Fibroblast of the aortic adventitia (primary cell): Measurements from ENCODE around the gene CFD. TPM values are rescaled to one million over a fixed set of nuclear protein-coding genes. Genes with fewer than 3 reads are reported as not detected.
"Not testable (repeated sequence)": the region's sequence is repeated elsewhere in the genome, so short reads cannot be mapped to it uniquely, and the experiment has no call there.

ENCODE experiments used
- DNase-seq: peaks from one replicate; pipeline ENCODE4 v3.0.0-alpha.2; 2010; ENCODE audit warnings: low read depth
- H3K4me3 ChIP-seq: 2 replicates; pipeline ENCODE4 v1.5.1; 2011; ENCODE audit warnings: low read depth, mild to moderate bottlenecking, control low read depth, low read length, moderate library complexity
- total RNA-seq: library from RNA; depleted of rRNA; stranded (reverse); fragments of >200 nt; gene quantifications from 2 replicates; pipeline ENCODE4 v1.2.3, GENCODE V29; 2012; ENCODE audit warnings: low replicate concordance
- TF ChIP-seq, protein P1 (sequence below): IDR thresholded peaks from 2 replicates; pipeline ENCODE4 v1.5.1; 2011; ENCODE audit warnings: mild to moderate bottlenecking, low read length, control low read depth, inconsistent platforms; ENCODE audit not compliant: insufficient read depth

The CFD gene
- total RNA-seq, 1 donor: 25.8 TPM

DNA sequence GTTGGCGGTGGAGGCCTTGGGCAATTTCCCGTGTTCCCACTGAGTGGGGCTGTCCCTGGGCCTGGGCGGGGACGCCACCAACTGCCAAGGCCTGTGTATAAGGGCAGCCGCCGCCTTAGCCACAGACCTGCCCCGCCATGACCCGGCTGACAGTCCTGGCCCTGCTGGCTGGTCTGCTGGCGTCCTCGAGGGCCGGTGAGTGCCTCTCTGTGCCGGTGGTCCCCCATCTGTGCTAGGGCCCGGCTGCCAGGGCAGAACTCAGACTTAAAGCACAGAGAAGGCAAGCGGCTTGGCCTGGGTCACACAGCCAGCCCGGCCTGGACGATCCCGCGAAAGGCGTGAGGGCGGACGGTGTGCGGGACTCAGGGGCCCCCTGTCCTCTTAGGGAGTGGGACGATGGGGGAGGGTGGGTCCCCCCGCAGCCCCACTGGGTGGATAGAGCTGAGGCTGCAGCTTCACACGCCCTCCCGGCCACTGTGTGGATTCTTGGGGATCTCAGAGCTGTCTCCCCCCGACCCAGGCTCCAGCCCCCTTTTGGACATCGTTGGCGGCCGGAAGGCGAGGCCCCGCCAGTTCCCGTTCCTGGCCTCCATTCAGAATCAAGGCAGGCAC lies 31.6 kb upstream of the CFD start, which contains the start of gene AZU1:
Gene AZU1, plus strand, starts transcription at position 128 of the 612 bp plus-strand sequence. Its CDS starts 10 bp downstream, at position 138.
- H3K4me3 ChIP-seq: no peak within 1 kb of the TSS
- TF ChIP-seq, protein P1, sequence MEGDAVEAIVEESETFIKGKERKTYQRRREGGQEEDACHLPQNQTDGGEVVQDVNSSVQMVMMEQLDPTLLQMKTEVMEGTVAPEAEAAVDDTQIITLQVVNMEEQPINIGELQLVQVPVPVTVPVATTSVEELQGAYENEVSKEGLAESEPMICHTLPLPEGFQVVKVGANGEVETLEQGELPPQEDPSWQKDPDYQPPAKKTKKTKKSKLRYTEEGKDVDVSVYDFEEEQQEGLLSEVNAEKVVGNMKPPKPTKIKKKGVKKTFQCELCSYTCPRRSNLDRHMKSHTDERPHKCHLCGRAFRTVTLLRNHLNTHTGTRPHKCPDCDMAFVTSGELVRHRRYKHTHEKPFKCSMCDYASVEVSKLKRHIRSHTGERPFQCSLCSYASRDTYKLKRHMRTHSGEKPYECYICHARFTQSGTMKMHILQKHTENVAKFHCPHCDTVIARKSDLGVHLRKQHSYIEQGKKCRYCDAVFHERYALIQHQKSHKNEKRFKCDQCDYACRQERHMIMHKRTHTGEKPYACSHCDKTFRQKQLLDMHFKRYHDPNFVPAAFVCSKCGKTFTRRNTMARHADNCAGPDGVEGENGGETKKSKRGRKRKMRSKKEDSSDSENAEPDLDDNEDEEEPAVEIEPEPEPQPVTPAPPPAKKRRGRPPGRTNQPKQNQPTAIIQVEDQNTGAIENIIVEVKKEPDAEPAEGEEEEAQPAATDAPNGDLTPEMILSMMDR: no peak
- DNase-seq: no peak

DNA sequence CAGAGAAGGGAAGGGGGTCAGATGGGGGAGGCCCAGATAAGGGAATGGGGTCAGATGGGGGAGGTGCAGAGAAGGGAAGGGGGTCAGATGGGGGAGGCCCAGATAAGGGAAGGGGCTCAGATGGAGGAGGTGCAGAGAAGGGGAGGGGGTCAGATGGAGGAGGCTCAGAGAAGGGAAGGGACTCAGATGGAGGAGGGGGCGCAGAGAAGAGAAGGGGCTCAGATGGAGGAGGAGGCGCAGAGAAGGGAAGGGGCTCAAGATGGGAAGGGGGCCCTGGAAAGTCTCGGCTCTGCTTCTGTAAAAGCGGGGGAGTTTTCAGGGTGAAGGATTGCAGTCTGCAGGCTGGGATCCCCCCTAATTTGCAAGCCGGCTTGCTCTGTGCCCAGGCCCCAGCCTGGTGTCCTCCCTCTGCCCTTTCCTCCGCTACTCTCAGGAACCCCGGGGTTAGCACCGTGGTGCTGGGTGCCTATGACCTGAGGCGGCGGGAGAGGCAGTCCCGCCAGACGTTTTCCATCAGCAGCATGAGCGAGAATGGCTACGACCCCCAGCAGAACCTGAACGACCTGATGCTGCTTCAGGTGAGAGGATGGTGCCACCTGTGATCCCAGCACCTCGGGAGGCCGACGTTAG lies 30.2 kb upstream of the CFD start:
- H3K4me3 ChIP-seq: no peak overlapping the region
- TF ChIP-seq, protein P1: no peak

GRCh38 chr19:831407-832369 lies 27.8 kb upstream of the CFD start:
- DNase-seq: no peak
- H3K4me3 ChIP-seq: no peak overlapping the region
- TF ChIP-seq, protein P1: no peak

More for the DNA sequence above, 30.2 kb upstream of the CFD start:
- no peak for DNase-seq

GRCh38 chr19:834216-834615 lies 25.2 kb upstream of the CFD start:
- H3K4me3 ChIP-seq: no peak overlapping the region
- no peak for DNase-seq
- TF ChIP-seq, protein P1: no peak

GRCh38 chr19:835210-835810 lies 24.2 kb upstream of the CFD start:
- no peak for DNase-seq
- H3K4me3 ChIP-seq: no peak overlapping the region
- TF ChIP-seq, protein P1: no peak

GRCh38 chr19:840519-841206 lies 18.8 kb upstream of the CFD start, which contains the start of gene PRTN3:
Gene PRTN3 (plus strand): TSS chr19:840999. CDS start chr19:841009, 10 bp downstream.
- H3K4me3 ChIP-seq: no peak within 1 kb of the TSS
- no peak for DNase-seq
- TF ChIP-seq, protein P1: no peak

GRCh38 chr19:842802-843179 lies 16.7 kb upstream of the CFD start:
- H3K4me3 ChIP-seq, DNase-seq: not testable (repeated sequence)
